Liver (tissue), 9 donors: ENCODE measurements around the gene CALML6. TPM values are rescaled to one million over a fixed set of nuclear protein-coding genes. Genes with fewer than 3 reads are reported as not detected.

Source experiments
- DNase-seq: peaks from one replicate; pipeline ENCODE4 v3.0.0-alpha.2; 2017; ENCODE audit warnings: low spot score
- H3K27ac ChIP-seq, 2 donors: one replicate each; pipeline ENCODE4 v1.7.0; 2013; ENCODE audit warnings: inconsistent platforms in 2 of 2, low read length in 2 of 2, control low read depth in 1 of 2, low read depth in 1 of 2, mild to moderate bottlenecking in 1 of 2
- H3K27me3 ChIP-seq, 4 donors: one replicate each; pipeline versions ENCODE4 v1.6.1 to v1.7.0; 2013; ENCODE audit warnings: low read length in 3 of 4, inconsistent platforms in 1 of 4, mild to moderate bottlenecking in 1 of 4, moderate library complexity in 1 of 4; ENCODE audit not compliant: control insufficient read depth in 4 of 4, insufficient read depth in 4 of 4
- H3K36me3 ChIP-seq, 4 donors: one replicate each; pipeline versions ENCODE4 v1.6.1 to v1.7.0; 2013; ENCODE audit warnings: low read length in 3 of 4, mild to moderate bottlenecking in 3 of 4, low read depth in 1 of 4, moderate library complexity in 1 of 4; ENCODE audit not compliant: control insufficient read depth in 4 of 4, insufficient read depth in 3 of 4
- H3K4me1 ChIP-seq, 4 donors: one replicate each; pipeline versions ENCODE4 v1.6.1 to v1.7.0; 2013; ENCODE audit warnings: low read length in 3 of 4, mild to moderate bottlenecking in 3 of 4, moderate library complexity in 1 of 4; ENCODE audit not compliant: control insufficient read depth in 4 of 4, insufficient read depth in 4 of 4
- H3K4me3 ChIP-seq, 3 donors: one replicate each; pipeline versions ENCODE4 v1.6.1 to v1.7.0; 2013; ENCODE audit warnings: low read length in 3 of 3, control low read depth in 1 of 3, low read depth in 1 of 3, mild to moderate bottlenecking in 1 of 3
- H3K9ac ChIP-seq, 2 donors: one replicate each; pipeline ENCODE4 v1.7.0; 2013; ENCODE audit warnings: low read length in 2 of 2, mild to moderate bottlenecking in 2 of 2, moderate library complexity in 2 of 2, control low read depth in 1 of 2, low read depth in 1 of 2
- H3K9me3 ChIP-seq, 4 donors: one replicate each; pipeline versions ENCODE4 v1.6.1 to v1.7.0; 2013; ENCODE audit warnings: low read length in 3 of 4; ENCODE audit not compliant: control insufficient read depth in 4 of 4
- EGR1 ChIP-seq, 2 donors: IDR thresholded peaks; 2 replicates each; pipeline ENCODE4 v1.6.1; 2016 to 2018; ENCODE audit warnings: antibody characterized with exemption in 2 of 2, low read depth in 2 of 2
- FOXA1 ChIP-seq: IDR thresholded peaks from 2 replicates; pipeline ENCODE4 v1.6.1; 2016; ENCODE audit warnings: antibody characterized with exemption
- HNF4A ChIP-seq, 2 donors: conservative IDR thresholded peaks; 2 replicates each; pipeline ENCODE4 v1.6.1; 2016; ENCODE audit warnings: antibody characterized with exemption in 2 of 2, mild to moderate bottlenecking in 2 of 2
- HNF4G ChIP-seq: IDR thresholded peaks from 2 replicates; pipeline ENCODE4 v1.6.1; 2016; ENCODE audit warnings: antibody characterized with exemption
- JUND ChIP-seq, 2 donors: IDR thresholded peaks; 2 replicates each; pipeline ENCODE4 v1.6.1; 2016; ENCODE audit warnings: antibody characterized with exemption in 2 of 2
- RAD21 ChIP-seq, 2 donors: IDR thresholded peaks; 2 replicates each; pipeline ENCODE4 v1.6.1; 2016; ENCODE audit warnings: antibody characterized with exemption in 2 of 2, mild to moderate bottlenecking in 2 of 2
- YY1 ChIP-seq: IDR thresholded peaks from 2 replicates; pipeline ENCODE4 v1.6.1; 2016; ENCODE audit warnings: antibody characterized with exemption, mild to moderate bottlenecking
- WGBS: extraction: QIAGEN DNeasy Blood & Tissue Kit; methylation state at CpG from one replicate; pipeline ENCODE4 v1.1.7; 2013; 5-methylcytosine and 5-hydroxymethylcytosine counted together
- polyA plus RNA-seq, 2 donors: library from polyadenylated mRNA; stranded (reverse) in 1 of 2; unstranded in 1 of 2; fragments of 200-250 nt in 1 of 2; fragments of >200 nt in 1 of 2; fragmentation: Nextera tagmentation in 1 of 2; extraction: Ambion mirVana in 1 of 2; gene quantifications; one replicate each; pipeline versions ENCODE4 v1.2.1 to v1.2.3, GENCODE V29; 2013 to 2015
- total RNA-seq, 2 donors: library from RNA; depleted of rRNA; stranded (reverse); fragments of >200 nt; gene quantifications; one replicate each; pipeline ENCODE4 v1.2.3, GENCODE V29; 2014
- TF ChIP-seq, protein P1 (sequence below): IDR thresholded peaks from 2 replicates; pipeline ENCODE4 v1.6.1; 2016; ENCODE audit warnings: antibody characterized with exemption, mild to moderate bottlenecking
- TF ChIP-seq, protein P2 (sequence below): IDR thresholded peaks from 2 replicates; pipeline ENCODE4 v1.6.1; 2016; ENCODE audit warnings: antibody characterized with exemption
- TF ChIP-seq, protein P3 (sequence below): IDR thresholded peaks from 2 replicates; pipeline ENCODE4 v1.6.1; 2016; ENCODE audit warnings: antibody characterized with exemption
- TF ChIP-seq, protein P4 (sequence below): fragments of 150-350 bp; IDR thresholded peaks from 2 replicates; pipeline ENCODE4 v1.5.1; 2017; ENCODE audit warnings: improper control_type of control experiment, low read depth, low read length; ENCODE audit not compliant: missing input control
- TF ChIP-seq, protein P5 (sequence below): IDR thresholded peaks from 2 replicates; pipeline ENCODE4 v1.6.1; 2016; ENCODE audit warnings: antibody characterized with exemption
- donor health status: healthy.
- donor health status: healthy.
- donor health status: healthy.
- donor health status: healthy.
- donor health status: healthy.

Gene CALML6
- total and polyA plus RNA-seq, 4 donors = 0.15 to 0.67 (median 0.47) TPM; not detected in 1

DNA sequence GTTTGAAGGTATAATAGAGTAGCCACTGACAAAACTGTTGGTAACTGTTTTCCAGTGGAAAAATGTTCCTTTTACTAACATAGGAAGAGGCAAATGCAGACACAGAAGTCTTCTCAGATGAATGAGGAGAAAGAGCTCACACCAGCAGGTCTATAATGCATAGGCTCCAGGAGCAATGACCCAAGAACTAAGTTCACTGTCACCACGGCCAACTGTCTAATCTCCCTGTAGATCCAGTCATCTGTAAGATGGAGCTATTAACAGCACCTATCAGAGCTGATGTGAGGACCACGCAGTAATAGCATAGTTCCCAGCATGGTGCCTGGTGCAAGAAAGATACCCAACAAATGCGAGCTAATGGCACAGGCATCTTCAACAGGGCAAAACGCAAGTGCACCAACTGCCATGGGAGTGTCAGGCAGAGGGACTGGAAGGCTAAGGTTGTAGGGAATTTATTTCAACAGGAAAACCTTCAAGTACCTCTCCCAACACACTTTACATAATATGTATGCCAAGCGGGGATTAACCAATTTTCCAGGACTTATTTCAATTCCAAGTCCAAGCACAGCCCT is 37.1 kb upstream of the CALML6 start (continued):
- TF ChIP-seq, protein P1, sequence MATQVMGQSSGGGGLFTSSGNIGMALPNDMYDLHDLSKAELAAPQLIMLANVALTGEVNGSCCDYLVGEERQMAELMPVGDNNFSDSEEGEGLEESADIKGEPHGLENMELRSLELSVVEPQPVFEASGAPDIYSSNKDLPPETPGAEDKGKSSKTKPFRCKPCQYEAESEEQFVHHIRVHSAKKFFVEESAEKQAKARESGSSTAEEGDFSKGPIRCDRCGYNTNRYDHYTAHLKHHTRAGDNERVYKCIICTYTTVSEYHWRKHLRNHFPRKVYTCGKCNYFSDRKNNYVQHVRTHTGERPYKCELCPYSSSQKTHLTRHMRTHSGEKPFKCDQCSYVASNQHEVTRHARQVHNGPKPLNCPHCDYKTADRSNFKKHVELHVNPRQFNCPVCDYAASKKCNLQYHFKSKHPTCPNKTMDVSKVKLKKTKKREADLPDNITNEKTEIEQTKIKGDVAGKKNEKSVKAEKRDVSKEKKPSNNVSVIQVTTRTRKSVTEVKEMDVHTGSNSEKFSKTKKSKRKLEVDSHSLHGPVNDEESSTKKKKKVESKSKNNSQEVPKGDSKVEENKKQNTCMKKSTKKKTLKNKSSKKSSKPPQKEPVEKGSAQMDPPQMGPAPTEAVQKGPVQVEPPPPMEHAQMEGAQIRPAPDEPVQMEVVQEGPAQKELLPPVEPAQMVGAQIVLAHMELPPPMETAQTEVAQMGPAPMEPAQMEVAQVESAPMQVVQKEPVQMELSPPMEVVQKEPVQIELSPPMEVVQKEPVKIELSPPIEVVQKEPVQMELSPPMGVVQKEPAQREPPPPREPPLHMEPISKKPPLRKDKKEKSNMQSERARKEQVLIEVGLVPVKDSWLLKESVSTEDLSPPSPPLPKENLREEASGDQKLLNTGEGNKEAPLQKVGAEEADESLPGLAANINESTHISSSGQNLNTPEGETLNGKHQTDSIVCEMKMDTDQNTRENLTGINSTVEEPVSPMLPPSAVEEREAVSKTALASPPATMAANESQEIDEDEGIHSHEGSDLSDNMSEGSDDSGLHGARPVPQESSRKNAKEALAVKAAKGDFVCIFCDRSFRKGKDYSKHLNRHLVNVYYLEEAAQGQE = no peak
- TF ChIP-seq EGR1 (IDR thresholded peaks at IDR 0.05; ENCODE audit: low read depth in 2 of 2) (no peak), FOXA1 (no peak), HNF4A (conservative IDR thresholded peaks at IDR 0.05) (no peak)

DNA sequence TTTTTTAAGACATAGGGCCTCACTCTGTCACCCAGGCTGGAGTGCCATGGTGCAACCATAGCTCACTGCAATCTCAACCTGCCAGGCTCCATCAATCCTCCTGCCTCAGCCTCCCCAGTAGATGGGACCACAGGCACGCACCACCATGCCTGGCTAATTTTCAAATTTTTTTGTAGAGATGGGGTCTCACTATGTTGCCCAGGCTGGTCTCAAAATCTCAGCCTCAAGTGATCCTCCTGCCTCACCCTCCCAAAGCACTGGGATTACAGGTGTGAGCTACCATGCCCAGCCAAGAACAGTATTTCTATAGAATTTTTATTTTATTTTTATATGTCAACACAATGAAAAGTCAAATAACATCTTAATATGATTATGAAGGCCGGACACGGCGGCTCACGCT is 35.1 kb upstream of the CALML6 start:
- WGBS = 97% methylated on average over 5 of the region's 5 CpGs
- peaks cover 0 to 3% (median 0%) of the 10 kb centered on the region in 4 donors for H3K36me3 ChIP-seq
- no peak overlapping the region for H3K27ac ChIP-seq

DNA sequence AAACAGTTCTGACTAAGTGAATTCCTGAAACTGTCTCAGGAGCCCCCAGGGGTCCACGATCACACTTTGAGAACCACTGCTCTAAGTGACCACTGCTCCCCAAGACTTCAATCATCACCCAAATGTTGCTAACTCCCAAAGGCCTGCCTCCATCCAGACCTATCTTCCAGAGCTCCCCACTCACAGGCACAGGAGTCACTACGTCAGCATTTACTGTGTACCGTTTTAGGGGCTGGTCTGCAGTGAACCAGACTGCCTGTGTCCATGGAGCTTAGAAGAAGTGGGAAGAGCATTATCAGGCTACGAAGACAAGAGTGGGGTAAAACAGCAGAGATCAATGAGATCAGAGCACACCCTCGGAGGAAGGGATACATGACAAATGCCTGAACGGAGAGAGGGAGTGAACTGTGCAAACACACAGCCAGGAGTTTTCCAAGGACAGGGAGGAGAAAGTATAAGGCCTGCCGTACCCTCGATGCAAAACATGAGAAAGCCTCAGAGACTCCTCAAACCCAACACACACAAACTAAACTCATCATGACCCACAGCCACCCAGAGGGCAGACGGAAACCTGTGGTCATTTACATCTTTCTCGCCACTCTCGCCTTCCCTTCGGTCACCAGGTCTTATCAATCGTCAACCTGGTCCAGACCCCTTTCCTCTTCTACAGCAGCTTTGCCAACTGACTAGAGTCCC is 34.3 kb upstream of the CALML6 start:
- no peaks in the 10 kb centered on the region for H3K27me3 ChIP-seq
- H3K4me1 ChIP-seq = peaks cover 6 to 32% (median 22%) of the 10 kb centered on the region in 4 donors
- peaks cover 0 to 3% (median 0%) of the 10 kb centered on the region in 4 donors for H3K36me3 ChIP-seq
- H3K9ac ChIP-seq = no peak overlapping the region
- H3K9me3 ChIP-seq = no peaks in the 10 kb centered on the region
- DNase-seq = no peak
- TF ChIP-seq, protein P2, sequence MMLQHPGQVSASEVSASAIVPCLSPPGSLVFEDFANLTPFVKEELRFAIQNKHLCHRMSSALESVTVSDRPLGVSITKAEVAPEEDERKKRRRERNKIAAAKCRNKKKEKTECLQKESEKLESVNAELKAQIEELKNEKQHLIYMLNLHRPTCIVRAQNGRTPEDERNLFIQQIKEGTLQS = no peak
- TF ChIP-seq, protein P1 = no peak
- TF ChIP-seq, protein P3, sequence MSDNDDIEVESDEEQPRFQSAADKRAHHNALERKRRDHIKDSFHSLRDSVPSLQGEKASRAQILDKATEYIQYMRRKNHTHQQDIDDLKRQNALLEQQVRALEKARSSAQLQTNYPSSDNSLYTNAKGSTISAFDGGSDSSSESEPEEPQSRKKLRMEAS = no peak
- TF ChIP-seq HNF4G = no peak
- TF ChIP-seq JUND (IDR thresholded peaks at IDR 0.05) = no peak
- TF ChIP-seq, protein P4, sequence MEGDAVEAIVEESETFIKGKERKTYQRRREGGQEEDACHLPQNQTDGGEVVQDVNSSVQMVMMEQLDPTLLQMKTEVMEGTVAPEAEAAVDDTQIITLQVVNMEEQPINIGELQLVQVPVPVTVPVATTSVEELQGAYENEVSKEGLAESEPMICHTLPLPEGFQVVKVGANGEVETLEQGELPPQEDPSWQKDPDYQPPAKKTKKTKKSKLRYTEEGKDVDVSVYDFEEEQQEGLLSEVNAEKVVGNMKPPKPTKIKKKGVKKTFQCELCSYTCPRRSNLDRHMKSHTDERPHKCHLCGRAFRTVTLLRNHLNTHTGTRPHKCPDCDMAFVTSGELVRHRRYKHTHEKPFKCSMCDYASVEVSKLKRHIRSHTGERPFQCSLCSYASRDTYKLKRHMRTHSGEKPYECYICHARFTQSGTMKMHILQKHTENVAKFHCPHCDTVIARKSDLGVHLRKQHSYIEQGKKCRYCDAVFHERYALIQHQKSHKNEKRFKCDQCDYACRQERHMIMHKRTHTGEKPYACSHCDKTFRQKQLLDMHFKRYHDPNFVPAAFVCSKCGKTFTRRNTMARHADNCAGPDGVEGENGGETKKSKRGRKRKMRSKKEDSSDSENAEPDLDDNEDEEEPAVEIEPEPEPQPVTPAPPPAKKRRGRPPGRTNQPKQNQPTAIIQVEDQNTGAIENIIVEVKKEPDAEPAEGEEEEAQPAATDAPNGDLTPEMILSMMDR = no peak
- no peak for TF ChIP-seq YY1
- TF ChIP-seq, protein P5, sequence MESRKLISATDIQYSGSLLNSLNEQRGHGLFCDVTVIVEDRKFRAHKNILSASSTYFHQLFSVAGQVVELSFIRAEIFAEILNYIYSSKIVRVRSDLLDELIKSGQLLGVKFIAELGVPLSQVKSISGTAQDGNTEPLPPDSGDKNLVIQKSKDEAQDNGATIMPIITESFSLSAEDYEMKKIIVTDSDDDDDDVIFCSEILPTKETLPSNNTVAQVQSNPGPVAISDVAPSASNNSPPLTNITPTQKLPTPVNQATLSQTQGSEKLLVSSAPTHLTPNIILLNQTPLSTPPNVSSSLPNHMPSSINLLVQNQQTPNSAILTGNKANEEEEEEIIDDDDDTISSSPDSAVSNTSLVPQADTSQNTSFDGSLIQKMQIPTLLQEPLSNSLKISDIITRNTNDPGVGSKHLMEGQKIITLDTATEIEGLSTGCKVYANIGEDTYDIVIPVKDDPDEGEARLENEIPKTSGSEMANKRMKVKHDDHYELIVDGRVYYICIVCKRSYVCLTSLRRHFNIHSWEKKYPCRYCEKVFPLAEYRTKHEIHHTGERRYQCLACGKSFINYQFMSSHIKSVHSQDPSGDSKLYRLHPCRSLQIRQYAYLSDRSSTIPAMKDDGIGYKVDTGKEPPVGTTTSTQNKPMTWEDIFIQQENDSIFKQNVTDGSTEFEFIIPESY = no peak
- H3K4me3 ChIP-seq = no peak overlapping the region
- WGBS = 57% methylated on average over 13 of the region's 13 CpGs
- H3K27ac ChIP-seq = no peak overlapping the region

More for the DNA sequence above, 35.1 kb upstream of the CALML6 start:
- no peaks in the 10 kb centered on the region for H3K27me3 ChIP-seq
- TF ChIP-seq RAD21 (IDR thresholded peaks at IDR 0.05) = no peak
- H3K4me1 ChIP-seq = peaks cover 6 to 32% (median 22%) of the 10 kb centered on the region in 4 donors
- H3K9ac ChIP-seq = no peak overlapping the region
- no peak for DNase-seq
- H3K9me3 ChIP-seq = no peaks in the 10 kb centered on the region
- H3K4me3 ChIP-seq = no peak overlapping the region
